Common myeloid progenitor, CD34-positive (primary cell): Measurements from ENCODE around the gene B3GALT5.

Source experiments
- CTCF ChIA-PET: fragments of 350-600 bp; sonication (Branson Sonifier 250); formaldehyde crosslinking; loops from one replicate; lab custom pipeline; 2021; ENCODE audit warnings: antibody characterized with exemption; lab: Charles Lee
- POLR2A ChIA-PET: fragments of 350-600 bp; sonication (Branson Sonifier 250); formaldehyde crosslinking; loops from one replicate; lab custom pipeline; 2021; ENCODE audit warnings: antibody characterized with exemption; lab: Charles Lee
- DNase-seq, 3 donors: peaks; one replicate each; pipeline versions ENCODE4 v3.0.0 to v3.0.0-alpha.2; 2013
- H3K27ac ChIP-seq, 2 experiments: 1 replicate in 1 of 2; 2 replicates in 1 of 2; pipeline ENCODE4 v1.7.0; 2013; ENCODE audit warnings: inconsistent platforms in 2 of 2, low read length in 2 of 2, mild to moderate bottlenecking in 2 of 2, low read depth in 1 of 2, moderate library complexity in 1 of 2; ENCODE audit not compliant: severe bottlenecking in 2 of 2, insufficient read depth in 1 of 2, poor library complexity in 1 of 2
- H3K27me3 ChIP-seq, 5 experiments: replicated peaks in 2 of 5; 1 replicate in 3 of 5; 2 replicates in 2 of 5; pipeline versions ENCODE4 v1.6.1 to v1.7.0; 2013; ENCODE audit warnings: low read length in 4 of 5, mild to moderate bottlenecking in 2 of 5, moderate library complexity in 2 of 5, inconsistent platforms in 1 of 5; ENCODE audit not compliant: insufficient read depth in 5 of 5, control insufficient read depth in 4 of 5
- H3K36me3 ChIP-seq, 4 experiments: 1 replicate in 2 of 4; 2 replicates in 2 of 4; pipeline versions ENCODE4 v1.6.1 to v1.7.0; 2013; ENCODE audit warnings: low read length in 3 of 4, control low read depth in 1 of 4, mild to moderate bottlenecking in 1 of 4; ENCODE audit not compliant: control insufficient read depth in 4 of 4, insufficient read depth in 4 of 4
- H3K4me1 ChIP-seq, 4 experiments: 1 replicate in 3 of 4; 2 replicates in 1 of 4; pipeline versions ENCODE4 v1.6.1 to v1.7.1; 2013; ENCODE audit warnings: low read length in 3 of 4, mild to moderate bottlenecking in 3 of 4, control low read depth in 1 of 4, inconsistent platforms in 1 of 4, moderate library complexity in 1 of 4; ENCODE audit not compliant: control insufficient read depth in 4 of 4, insufficient read depth in 4 of 4; ENCODE audit errors: control extremely low read depth in 1 of 4
- H3K4me3 ChIP-seq, 7 experiments: 1 replicate in 4 of 7; 2 replicates in 3 of 7; pipeline versions ENCODE4 v1.5.1 to v1.7.0; 2013; ENCODE audit warnings: mild to moderate bottlenecking in 7 of 7, low read length in 6 of 7, moderate library complexity in 6 of 7, inconsistent platforms in 2 of 7, low read depth in 2 of 7, control low read depth in 1 of 7; ENCODE audit not compliant: insufficient read depth in 4 of 7, control insufficient read depth in 1 of 7; ENCODE audit errors: extremely low read depth in 1 of 7
- H3K9me3 ChIP-seq, 5 experiments: 1 replicate in 4 of 5; 2 replicates in 1 of 5; pipeline versions ENCODE4 v1.6.1 to v1.7.1; 2013; ENCODE audit warnings: low read length in 4 of 5, mild to moderate bottlenecking in 2 of 5, inconsistent platforms in 1 of 5, low read depth in 1 of 5, moderate library complexity in 1 of 5; ENCODE audit not compliant: control insufficient read depth in 4 of 5, insufficient read depth in 2 of 5; ENCODE audit errors: control extremely low read depth in 1 of 5
- WGBS: methylation state at CpG from one replicate; pipeline ENCODE4 v1.1.5; 2013; ENCODE audit not compliant: insufficient coverage; 5-methylcytosine and 5-hydroxymethylcytosine counted together

Gene B3GALT5

DNA sequence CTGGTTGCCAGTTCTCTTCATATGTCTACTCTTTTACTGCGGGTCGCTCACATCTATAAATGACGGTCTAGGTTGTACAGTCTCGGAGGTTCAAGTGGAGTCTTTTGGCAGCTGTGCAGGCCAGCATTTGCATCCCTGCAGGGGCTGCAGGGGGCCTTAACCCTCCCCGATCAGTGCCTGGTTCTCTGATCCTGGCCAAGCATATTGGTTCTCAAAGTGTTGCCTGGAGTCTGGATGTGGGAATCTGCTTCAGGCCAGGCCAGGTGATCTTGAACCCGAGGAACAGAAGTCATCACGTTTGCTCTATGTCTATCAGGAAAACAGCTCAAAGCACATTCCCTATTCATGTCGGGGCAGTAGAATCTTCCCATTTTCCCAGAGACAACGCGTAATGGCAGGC lies 21.8 kb downstream of the B3GALT5 start:
- Histone ChIP-seq H3K27ac (no peak overlapping the region), H3K9me3 (peaks cover 0 to 3% (median 0%) of the 10 kb centered on the region in 5 experiments), H3K36me3 (no peaks in the 10 kb centered on the region), H3K4me3 (no peak overlapping the region), H3K4me1 (no peaks in the 10 kb centered on the region), H3K27me3 (peaks cover 0 to 31% (median 3%) of the 10 kb centered on the region in 5 experiments)
- DNase-seq = no peak
- CTCF ChIA-PET = no interaction called here
- POLR2A ChIA-PET = no interaction called here
- 99% methylated on average over 10 of the region's 10 CpGs for WGBS

DNA sequence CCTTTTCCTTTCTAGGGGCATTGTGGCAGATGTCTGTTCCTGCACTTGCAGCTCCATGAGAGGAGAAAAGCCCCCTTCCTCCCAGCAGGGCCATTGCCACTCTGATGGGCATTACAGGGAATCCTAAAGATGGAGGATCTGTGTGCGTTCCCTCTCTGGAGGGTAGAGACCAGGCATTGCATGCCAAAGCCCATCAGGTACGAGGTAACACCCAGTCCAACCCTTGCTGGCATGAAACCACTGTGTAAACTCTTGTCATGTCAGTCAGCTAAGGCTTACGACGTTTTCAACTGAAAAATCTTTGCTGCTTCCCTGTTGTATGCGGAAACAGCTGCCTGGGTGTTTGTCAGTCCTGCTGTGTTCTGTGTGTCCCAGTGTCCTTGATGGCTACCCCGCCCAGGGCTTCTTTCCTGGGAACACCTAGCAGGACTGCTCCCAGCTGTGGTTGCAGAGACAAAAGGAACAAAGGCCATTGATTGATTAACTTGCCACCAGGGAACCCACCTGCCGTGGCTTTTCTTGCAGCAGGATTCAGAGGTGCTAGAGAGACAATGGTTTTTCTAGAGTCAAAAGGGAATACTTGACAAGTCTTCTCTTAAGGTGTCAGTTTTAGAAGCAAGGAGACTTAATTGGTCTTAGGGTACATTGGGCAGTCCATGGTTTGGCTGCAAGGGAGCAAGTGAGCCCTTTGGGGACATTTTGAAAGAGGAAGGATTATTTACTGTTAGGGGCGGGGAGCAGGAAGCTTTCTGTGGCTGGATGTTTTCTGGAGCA lies 24.6 kb downstream of the B3GALT5 start:
- H3K9me3 ChIP-seq = peaks cover 0 to 3% (median 0%) of the 10 kb centered on the region in 5 experiments
- POLR2A ChIA-PET = no interaction called here
- 77% methylated on average over 8 of the region's 8 CpGs for WGBS

DNA sequence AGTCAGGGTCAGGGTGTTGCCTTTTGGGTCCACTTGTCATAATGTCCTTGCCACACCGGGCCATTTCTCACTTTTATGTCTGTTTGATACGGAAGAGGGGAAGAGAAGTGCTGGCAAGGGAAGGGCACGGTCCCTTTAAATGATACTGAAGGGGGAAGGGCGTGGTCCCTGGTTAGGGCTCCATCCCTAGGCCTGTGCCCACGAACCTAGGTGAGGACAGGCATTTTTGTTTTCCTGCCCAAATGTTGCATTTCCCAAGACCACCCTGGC lies 25.2 kb downstream of the B3GALT5 start:
- WGBS = 60% methylated on average over 3 of the region's 5 CpGs
- Histone ChIP-seq H3K9me3 (peaks cover 0 to 3% (median 0%) of the 10 kb centered on the region in 5 experiments), H3K27ac (no peak overlapping the region), H3K4me3 (no peak overlapping the region), H3K27me3 (peaks cover 0 to 41% (median 10%) of the 10 kb centered on the region in 5 experiments), H3K4me1 (no peaks in the 10 kb centered on the region), H3K36me3 (no peaks in the 10 kb centered on the region)
- no peak for DNase-seq
- CTCF ChIA-PET = no interaction called here
- POLR2A ChIA-PET = no interaction called here

More for the DNA sequence above, 24.6 kb downstream of the B3GALT5 start:
- Histone ChIP-seq H3K27me3 (peaks cover 0 to 37% (median 10%) of the 10 kb centered on the region in 5 experiments), H3K27ac (no peak overlapping the region), H3K4me1 (no peaks in the 10 kb centered on the region), H3K4me3 (no peak overlapping the region), H3K36me3 (no peaks in the 10 kb centered on the region)
- CTCF ChIA-PET = no interaction called here
- no peak for DNase-seq

DNA sequence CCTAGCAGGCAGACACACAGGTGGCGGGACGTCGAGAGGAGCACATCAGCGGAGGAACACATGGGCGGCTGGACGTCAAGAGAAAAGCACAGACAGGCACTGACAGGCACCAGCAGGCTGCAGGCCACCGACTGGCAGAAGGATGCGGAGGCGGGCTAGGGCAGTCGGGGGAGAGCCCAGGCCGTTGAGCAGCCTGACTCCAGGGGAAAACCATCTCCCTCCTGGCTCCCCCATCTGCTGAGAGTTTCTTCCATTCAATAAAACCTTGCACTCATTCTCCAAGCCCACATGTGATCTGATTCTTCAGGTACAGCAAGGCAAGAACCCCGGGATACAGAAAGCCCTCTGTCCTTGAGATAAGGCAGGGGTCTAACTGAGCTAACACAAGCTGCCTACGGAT lies 25.5 kb downstream of the B3GALT5 start:
- Histone ChIP-seq H3K36me3 (no peaks in the 10 kb centered on the region), H3K27me3 (peaks cover 0 to 41% (median 10%) of the 10 kb centered on the region in 5 experiments), H3K4me1 (no peaks in the 10 kb centered on the region), H3K4me3 (no peak overlapping the region), H3K9me3 (peaks cover 0 to 3% (median 0%) of the 10 kb centered on the region in 5 experiments), H3K27ac (no peak overlapping the region)
- ChIA-PET CTCF (no interaction called here), POLR2A (no interaction called here)
- DNase-seq = no peak
- WGBS = 91% methylated on average over 12 of the region's 13 CpGs

DNA sequence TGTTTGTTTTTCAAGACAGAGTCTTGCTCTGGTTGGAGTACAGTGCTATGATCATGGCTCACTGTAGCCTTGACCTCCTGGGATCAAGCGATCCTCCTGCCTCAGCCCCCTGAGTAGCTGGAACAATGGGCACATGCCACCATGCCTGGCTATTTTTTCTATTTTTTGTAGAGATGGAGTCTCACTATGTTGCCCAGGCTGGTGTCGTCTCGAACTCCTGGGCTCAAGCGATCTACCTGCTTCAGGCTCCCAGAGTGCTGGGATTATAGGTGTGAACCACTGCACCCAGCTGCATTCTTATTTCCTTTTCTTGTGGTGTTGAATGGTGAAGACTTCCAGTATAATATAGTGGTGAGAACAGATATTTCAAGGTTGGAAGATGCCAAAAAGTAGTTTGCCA lies 28.0 kb downstream of the B3GALT5 start:
- ChIA-PET POLR2A (no interaction called here), CTCF (no interaction called here)
- H3K4me1 ChIP-seq = no peaks in the 10 kb centered on the region
- DNase-seq = no peak
- H3K27me3 ChIP-seq = peaks cover 0 to 62% (median 10%) of the 10 kb centered on the region in 5 experiments
- H3K4me3 ChIP-seq = no peak overlapping the region
- H3K36me3 ChIP-seq = no peaks in the 10 kb centered on the region
- WGBS = 100% methylated on average over 1 of the region's 4 CpGs
- H3K27ac ChIP-seq = no peak overlapping the region
- peaks cover 0 to 3% (median 0%) of the 10 kb centered on the region in 5 experiments for H3K9me3 ChIP-seq

DNA sequence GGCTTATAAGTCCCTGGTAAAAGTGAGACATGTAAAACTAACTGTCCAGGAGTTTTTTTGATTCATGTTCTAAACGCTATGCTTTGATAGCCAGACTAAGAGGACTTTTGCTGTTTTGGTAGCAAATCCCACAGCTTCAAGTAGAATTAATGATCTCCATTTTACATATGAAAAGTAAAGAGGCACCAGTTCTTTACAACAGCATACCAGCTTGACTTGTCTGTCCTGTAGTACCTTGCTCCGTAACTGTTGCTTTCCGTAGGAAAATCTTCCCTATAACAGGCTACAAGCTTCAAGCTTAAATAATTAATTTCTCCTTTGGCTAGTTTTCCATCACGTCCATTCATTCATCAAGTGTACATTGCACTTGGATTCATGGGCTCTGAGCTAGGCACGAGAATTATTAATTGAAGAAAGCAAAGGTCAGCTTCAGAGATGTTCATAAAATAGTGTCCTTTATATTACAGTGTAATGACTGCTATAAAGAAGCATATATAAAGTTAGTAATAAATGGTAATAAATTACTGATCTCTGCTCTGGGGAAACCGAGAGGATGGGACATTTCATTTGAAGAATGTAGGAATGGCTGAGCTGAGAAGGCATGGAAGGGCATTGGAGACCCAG lies 29.2 kb downstream of the B3GALT5 start:
- DNase-seq = no peak
- POLR2A ChIA-PET = no interaction called here
- CTCF ChIA-PET = no interaction called here
- Histone ChIP-seq H3K27ac (no peak overlapping the region), H3K27me3 (peaks cover 0 to 61% (median 10%) of the 10 kb centered on the region in 5 experiments), H3K9me3 (no peaks in the 10 kb centered on the region), H3K36me3 (no peaks in the 10 kb centered on the region), H3K4me1 (no peaks in the 10 kb centered on the region), H3K4me3 (no peak overlapping the region)
- WGBS = 80% methylated on average over 4 of the region's 6 CpGs

DNA sequence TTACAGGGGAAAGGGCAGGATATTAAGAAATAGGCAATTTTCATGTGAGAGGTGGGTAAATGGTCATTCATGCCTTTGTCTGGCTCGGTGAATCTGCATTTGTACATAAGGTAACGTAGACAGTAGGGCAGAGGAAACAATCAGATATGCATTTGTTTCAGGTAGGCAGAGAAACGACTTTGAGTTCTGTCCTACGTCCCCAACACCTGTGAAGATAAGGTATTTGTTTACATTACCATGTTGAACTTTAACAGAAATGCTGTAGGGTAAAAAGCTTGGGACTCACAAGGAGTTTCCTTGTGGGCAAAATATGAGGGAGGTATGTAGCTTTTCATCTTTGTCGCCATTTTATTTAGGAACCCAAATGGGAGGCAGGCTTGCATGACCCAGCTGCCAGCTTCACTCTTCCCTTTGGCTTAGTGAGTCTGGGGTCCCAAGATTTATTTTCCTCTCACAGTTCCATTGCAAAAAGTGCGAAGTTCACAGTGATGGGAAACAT lies 31.4 kb downstream of the B3GALT5 start:
- no peak for DNase-seq
- no peak overlapping the region for H3K4me3 ChIP-seq
- H3K36me3 ChIP-seq = no peaks in the 10 kb centered on the region
- no peaks in the 10 kb centered on the region for H3K4me1 ChIP-seq
- no peaks in the 10 kb centered on the region for H3K9me3 ChIP-seq
- WGBS = 85% methylated on average over 5 of the region's 6 CpGs
- POLR2A ChIA-PET = no interaction called here
- CTCF ChIA-PET = no interaction called here
- H3K27ac ChIP-seq = no peak overlapping the region
- peaks cover 0 to 55% (median 7%) of the 10 kb centered on the region in 5 experiments for H3K27me3 ChIP-seq
